Upper lobe of left lung (tissue), 6 donors: ENCODE measurements around the gene STYXL1. TPM values are rescaled to one million over a fixed set of nuclear protein-coding genes. Genes with fewer than 3 reads are reported as not detected.

Experiments
- ATAC-seq, 2 donors: fragments of 200-7000 bp; cut with Tn5 transposase; one replicate each; pipeline ENCODE4 v1.9.1; 2022; ENCODE audit warnings: mild to moderate bottlenecking in 2 of 2, moderate library complexity in 2 of 2; ENCODE audit not compliant: low FRiP score in 2 of 2
- DNase-seq, 2 donors: peaks; one replicate each; pipeline ENCODE4 v3.0.0-alpha.2; 2019 to 2020
- H3K27ac ChIP-seq, 4 donors: fragments of 200-600 bp; sonication (generic); one replicate each; pipeline ENCODE4 v1.5.1; 2016 to 2019
- H3K27me3 ChIP-seq, 4 donors: fragments of 200-600 bp; sonication (generic); one replicate each; pipeline ENCODE4 v1.5.1; 2017 to 2019
- H3K36me3 ChIP-seq, 4 donors: fragments of 200-600 bp; sonication (generic); one replicate each; pipeline ENCODE4 v1.5.1; 2016 to 2019
- H3K4me1 ChIP-seq, 4 donors: fragments of 200-600 bp; sonication (generic); one replicate each; pipeline ENCODE4 v1.5.1; 2018 to 2019
- H3K4me3 ChIP-seq, 4 donors: fragments of 200-600 bp; sonication (generic); one replicate each; pipeline ENCODE4 v1.5.1; 2017 to 2019; ENCODE audit warnings: mild to moderate bottlenecking in 2 of 4, moderate library complexity in 1 of 4
- H3K9me3 ChIP-seq, 4 donors: fragments of 200-600 bp; sonication (generic); one replicate each; pipeline ENCODE4 v1.5.1; 2018 to 2019
- EP300 ChIP-seq, 4 donors: sonication (generic); formaldehyde crosslinking; IDR thresholded peaks; one replicate each; pipeline ENCODE4 v1.5.1; 2017; ENCODE audit warnings: antibody characterized with exemption in 4 of 4, control low read depth in 2 of 4
- POLR2A ChIP-seq, 4 donors: fragments of 450-650 bp; IDR thresholded peaks; one replicate each; pipeline ENCODE4 v1.5.1; 2016 to 2017; ENCODE audit warnings: antibody characterized with exemption in 4 of 4, mild to moderate bottlenecking in 2 of 4
- POLR2AphosphoS5 ChIP-seq, 2 donors: sonication (generic); formaldehyde crosslinking; IDR thresholded peaks; one replicate each; pipeline ENCODE4 v1.5.1; 2017; ENCODE audit warnings: antibody characterized with exemption in 2 of 2
- WGBS, 2 donors: methylation state at CpG; one replicate each; pipeline ENCODE4 v1.1.5; 2017 to 2018; 5-methylcytosine and 5-hydroxymethylcytosine counted together
- total RNA-seq, 6 donors: library from RNA; depleted of rRNA in 4 of 6; stranded (reverse); fragments of >200 nt in 4 of 6; gene quantifications; one replicate each; pipeline versions ENCODE4 v1.1.0 to v1.2.1, GENCODE V29; 2016 to 2021
- TF ChIP-seq, protein P1 (sequence below), 6 experiments: fragments of 450-650 bp in 4 of 6; fragments of 200-600 bp in 2 of 6; sonication (generic) in 2 of 6; IDR thresholded peaks; one replicate each; pipeline ENCODE4 v1.5.1; 2016 to 2019; ENCODE audit warnings: antibody characterized with exemption in 6 of 6
- donor health status: DM: no; HTN: no; CAD: no; lungs with moderate emphysema.
- donor health status: DM: no; HTN: yes; CAD: no; lungs with severe emphysema.

Gene STYXL1
- total RNA-seq, 6 donors from 2014 or later, result 11.1 to 71.2 (median 23.5) TPM

GRCh38 chr7:75988568-75989499, 59.0 kb downstream of the STYXL1 start:
- no peak for TF ChIP-seq EP300 (IDR thresholded peaks at IDR 0.05)
- TF ChIP-seq POLR2A (IDR thresholded peaks at IDR 0.05), result no peak
- TF ChIP-seq, protein P1, sequence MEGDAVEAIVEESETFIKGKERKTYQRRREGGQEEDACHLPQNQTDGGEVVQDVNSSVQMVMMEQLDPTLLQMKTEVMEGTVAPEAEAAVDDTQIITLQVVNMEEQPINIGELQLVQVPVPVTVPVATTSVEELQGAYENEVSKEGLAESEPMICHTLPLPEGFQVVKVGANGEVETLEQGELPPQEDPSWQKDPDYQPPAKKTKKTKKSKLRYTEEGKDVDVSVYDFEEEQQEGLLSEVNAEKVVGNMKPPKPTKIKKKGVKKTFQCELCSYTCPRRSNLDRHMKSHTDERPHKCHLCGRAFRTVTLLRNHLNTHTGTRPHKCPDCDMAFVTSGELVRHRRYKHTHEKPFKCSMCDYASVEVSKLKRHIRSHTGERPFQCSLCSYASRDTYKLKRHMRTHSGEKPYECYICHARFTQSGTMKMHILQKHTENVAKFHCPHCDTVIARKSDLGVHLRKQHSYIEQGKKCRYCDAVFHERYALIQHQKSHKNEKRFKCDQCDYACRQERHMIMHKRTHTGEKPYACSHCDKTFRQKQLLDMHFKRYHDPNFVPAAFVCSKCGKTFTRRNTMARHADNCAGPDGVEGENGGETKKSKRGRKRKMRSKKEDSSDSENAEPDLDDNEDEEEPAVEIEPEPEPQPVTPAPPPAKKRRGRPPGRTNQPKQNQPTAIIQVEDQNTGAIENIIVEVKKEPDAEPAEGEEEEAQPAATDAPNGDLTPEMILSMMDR (IDR thresholded peaks at IDR 0.05), result no peak
- no peak for TF ChIP-seq POLR2AphosphoS5 (IDR thresholded peaks at IDR 0.05)
- 42 to 55% methylated on average over 7 to 11 of the region's 31 CpGs for WGBS, 2 donors
- H3K36me3 ChIP-seq, result peaks cover 26 to 44% (median 43%) of the 10 kb centered on the region in 4 donors
- no peaks in the 10 kb centered on the region for H3K9me3 ChIP-seq
- ATAC-seq (no peak), DNase-seq (peak; percentile 71 to 72)
- H3K4me1 ChIP-seq, result peaks cover 9 to 26% (median 15%) of the 10 kb centered on the region in 4 donors
- no peak overlapping the region for H3K4me3 ChIP-seq
- H3K27me3 ChIP-seq, result no peaks in the 10 kb centered on the region
- peak overlapping the region in 3 of 4 donors; percentile 62 to 67 (median 64) for H3K27ac ChIP-seq

DNA sequence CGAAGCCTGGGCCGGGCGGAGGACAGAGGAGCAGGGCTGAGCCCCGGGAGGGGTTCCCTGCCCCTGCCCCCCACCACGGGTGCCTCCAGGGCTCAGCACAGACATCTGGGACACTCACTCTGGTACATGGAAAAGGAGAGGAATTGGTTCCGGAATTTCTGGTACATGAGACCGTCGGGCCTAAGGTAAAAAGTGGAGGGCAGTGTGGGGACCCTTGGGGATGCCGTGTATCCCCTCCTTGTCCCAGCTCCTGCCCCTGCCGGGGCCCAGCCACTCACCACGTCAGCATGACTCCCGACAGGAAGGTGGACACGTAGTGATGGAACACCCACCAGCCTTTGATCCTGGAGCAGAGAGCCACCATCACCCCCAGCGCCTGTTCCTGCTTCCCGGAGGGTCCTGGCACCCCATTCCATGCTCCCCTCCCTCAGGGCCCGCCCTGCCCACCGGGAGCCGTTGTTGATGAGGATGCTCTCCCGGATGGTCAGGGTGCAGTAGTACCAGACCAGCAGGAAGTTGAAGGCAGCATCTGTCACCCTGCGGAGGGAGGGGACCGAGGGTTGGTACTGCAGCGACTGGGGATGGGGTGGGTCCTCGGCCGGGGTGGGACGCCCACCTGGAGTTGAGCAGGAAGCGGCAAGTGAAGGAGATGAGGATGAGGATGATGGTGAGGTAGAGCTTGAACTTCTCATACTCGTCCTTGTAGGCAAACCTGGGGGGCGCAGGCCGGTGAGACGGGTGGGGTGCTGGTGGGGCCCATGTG, 59.8 kb downstream of the STYXL1 start:
- Histone ChIP-seq H3K4me3 (no peak overlapping the region), H3K4me1 (peaks cover under 1 to 17% (median 8%) of the 10 kb centered on the region in 4 donors), H3K27ac (no peak overlapping the region), H3K36me3 (peaks cover 34 to 53% (median 51%) of the 10 kb centered on the region in 4 donors), H3K27me3 (no peaks in the 10 kb centered on the region), H3K9me3 (no peaks in the 10 kb centered on the region)
- ATAC-seq (no peak), DNase-seq (no peak)
- 85 to 89% methylated on average over 24 to 30 of the region's 30 CpGs for WGBS, 2 donors
- no peak for TF ChIP-seq POLR2AphosphoS5 (IDR thresholded peaks at IDR 0.05)
- TF ChIP-seq, protein P1 (IDR thresholded peaks at IDR 0.05), result no peak
- no peak for TF ChIP-seq EP300 (IDR thresholded peaks at IDR 0.05)
- no peak for TF ChIP-seq POLR2A (IDR thresholded peaks at IDR 0.05)

GRCh38 chr7:75987026-75987804, 60.6 kb downstream of the STYXL1 start:
- no peak overlapping the region for H3K4me3 ChIP-seq
- peaks cover 0 to 17% (median 8%) of the 10 kb centered on the region in 4 donors for H3K4me1 ChIP-seq
- H3K36me3 ChIP-seq, result peaks cover 40 to 60% (median 59%) of the 10 kb centered on the region in 4 donors
- H3K9me3 ChIP-seq, result no peaks in the 10 kb centered on the region
- H3K27me3 ChIP-seq, result no peaks in the 10 kb centered on the region
- no peak overlapping the region for H3K27ac ChIP-seq
- no peak for ATAC-seq
- peak in 1 of 2 donors; percentile 85 for DNase-seq
- TF ChIP-seq, protein P1 (IDR thresholded peaks at IDR 0.05), result no peak
- TF ChIP-seq POLR2AphosphoS5 (IDR thresholded peaks at IDR 0.05) (no peak), POLR2A (IDR thresholded peaks at IDR 0.05) (no peak)
- WGBS, 2 donors, result 94 to 95% methylated on average over 18 to 32 of the region's 32 CpGs

GRCh38 chr7:75986147-75986781, 61.5 kb downstream of the STYXL1 start:
- DNase-seq (no peak), ATAC-seq (peak in 1 of 2 donors; percentile 8)
- no peaks in the 10 kb centered on the region for H3K27me3 ChIP-seq
- WGBS, 2 donors, result 87 to 91% methylated on average over 13 to 20 of the region's 20 CpGs
- peaks cover 0 to 15% (median 8%) of the 10 kb centered on the region in 4 donors for H3K4me1 ChIP-seq
- peaks cover 44 to 70% (median 68%) of the 10 kb centered on the region in 4 donors for H3K36me3 ChIP-seq
- no peak overlapping the region for H3K4me3 ChIP-seq
- TF ChIP-seq EP300 (IDR thresholded peaks at IDR 0.05), result no peak
- TF ChIP-seq POLR2A (IDR thresholded peaks at IDR 0.05), result no peak
- no peak for TF ChIP-seq POLR2AphosphoS5 (IDR thresholded peaks at IDR 0.05)
- TF ChIP-seq, protein P1 (IDR thresholded peaks at IDR 0.05), result no peak
- no peak overlapping the region for H3K27ac ChIP-seq
- H3K9me3 ChIP-seq, result no peaks in the 10 kb centered on the region
